ENCODE measurements around the gene PARD3. TPM values are rescaled to one million over a fixed set of nuclear protein-coding genes. Genes with fewer than 3 reads are reported as not detected.
"Not testable (repeated sequence)": the region's sequence is repeated elsewhere in the genome, so short reads cannot be mapped to it uniquely, and the experiment has no call there.

Gene PARD3
- total RNA-seq, 1 experiment from 2014 or later, result 51.7 TPM

DNA sequence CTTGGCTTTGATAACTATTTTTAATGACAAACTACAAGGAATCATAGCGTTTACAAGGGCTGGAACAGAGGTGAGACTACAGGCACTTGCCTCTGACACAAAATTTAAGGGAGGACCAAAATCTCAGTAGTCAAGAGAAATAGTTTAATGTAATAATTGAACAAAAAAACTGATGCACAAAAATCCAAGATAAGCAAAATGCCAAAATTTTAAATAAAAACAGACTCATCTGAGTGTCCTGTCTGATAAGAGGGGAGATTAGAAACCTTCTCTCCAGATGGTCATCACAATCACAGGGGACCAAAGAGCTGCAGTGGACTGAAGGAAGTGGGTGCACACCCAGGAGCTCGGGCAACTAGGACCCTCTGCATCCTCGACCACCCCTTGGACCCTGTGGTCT lies 70.5 kb downstream of the PARD3 start:
- DNase-seq (ENCODE audit: low read depth), result no peak

- peak; percentile 65 for DNase-seq (ENCODE audit: low read depth)
Measured at GRCh38 chr10:34743814-34744213, 71.3 kb downstream of the PARD3 start.

- peak; percentile 35 for DNase-seq (ENCODE audit: low read depth)
Measured at GRCh38 chr10:34742456-34742855, 72.6 kb downstream of the PARD3 start.

DNA sequence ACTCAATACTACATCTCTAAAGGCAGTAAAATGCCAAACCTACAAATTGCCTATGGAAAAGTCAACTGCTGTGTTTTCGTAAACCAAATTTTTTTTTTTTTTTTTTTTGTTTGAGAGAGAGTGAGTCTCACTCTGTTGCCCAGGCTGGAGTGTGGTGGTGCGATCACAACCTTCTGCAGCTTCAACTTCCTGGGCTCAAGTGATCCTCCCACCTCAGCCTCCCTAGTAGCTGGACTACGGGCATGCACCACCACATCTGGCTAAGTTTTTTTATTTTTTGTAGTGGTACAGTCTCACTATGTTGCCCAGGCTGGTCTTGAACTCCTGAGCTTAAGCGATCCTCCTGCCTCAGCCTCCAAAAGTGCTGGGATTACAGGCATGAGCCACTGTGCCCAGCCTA lies 74.0 kb downstream of the PARD3 start:
- DNase-seq (ENCODE audit: low read depth), result not testable (repeated sequence)

GRCh38 chr10:34740321-34740720 lies 74.8 kb downstream of the PARD3 start:
- peak; percentile 66 for DNase-seq (ENCODE audit: low read depth)

- peak; percentile 98 for DNase-seq (ENCODE audit: low read depth)
Measured at GRCh38 chr10:34739915-34740314, 75.2 kb downstream of the PARD3 start.

- no peak for DNase-seq (ENCODE audit: low read depth)
Measured at GRCh38 chr10:34737772-34738169, 77.3 kb downstream of the PARD3 start.

DNA sequence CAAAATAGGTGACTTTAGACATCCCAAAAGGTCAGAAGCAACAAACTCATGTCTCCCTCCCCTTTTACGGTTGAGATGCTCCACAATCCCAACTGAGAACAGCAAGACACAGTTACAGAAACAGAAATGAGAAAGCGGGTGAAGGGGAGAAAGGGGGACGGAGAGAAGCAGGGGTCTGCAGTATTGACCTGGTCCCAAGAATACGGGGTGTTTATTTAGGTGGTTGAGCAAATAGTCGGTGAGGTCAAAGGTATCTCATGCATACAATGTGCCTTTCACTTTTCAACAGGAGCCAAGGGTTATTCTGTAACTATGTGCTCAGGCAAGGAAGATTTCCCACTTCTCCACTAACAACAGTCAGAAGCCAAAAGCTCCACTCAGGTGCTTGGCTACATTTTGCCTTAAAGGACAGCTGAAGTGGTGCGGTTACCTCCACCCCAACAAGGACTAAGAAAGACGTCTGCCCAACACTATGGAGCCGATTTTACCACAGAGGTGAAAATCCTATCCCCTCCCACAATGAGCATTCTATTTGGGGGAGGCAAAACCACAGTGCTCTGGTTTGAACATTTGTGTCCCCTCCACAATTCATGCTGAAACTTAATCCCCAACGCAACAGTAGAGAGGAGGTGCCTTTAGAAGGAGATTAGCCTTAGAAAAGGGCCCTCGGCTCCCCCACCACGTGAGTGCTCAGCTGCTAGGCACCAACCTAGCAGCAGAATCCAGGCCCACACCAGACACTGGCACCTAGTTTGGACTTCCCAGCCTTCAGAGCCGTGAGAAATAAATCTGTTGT lies 77.9 kb downstream of the PARD3 start:
- DNase-seq (ENCODE audit: low read depth), result no peak

- DNase-seq (ENCODE audit: low read depth), result no peak
Measured at GRCh38 chr10:34734918-34735317, 80.2 kb downstream of the PARD3 start.

GRCh38 chr10:34732926-34733325 lies 82.2 kb downstream of the PARD3 start:
- DNase-seq (ENCODE audit: low read depth), result peak; percentile 60

GRCh38 chr10:34731885-34732701 lies 83.0 kb downstream of the PARD3 start:
- DNase-seq (ENCODE audit: low read depth), result peak; percentile 57

DNA sequence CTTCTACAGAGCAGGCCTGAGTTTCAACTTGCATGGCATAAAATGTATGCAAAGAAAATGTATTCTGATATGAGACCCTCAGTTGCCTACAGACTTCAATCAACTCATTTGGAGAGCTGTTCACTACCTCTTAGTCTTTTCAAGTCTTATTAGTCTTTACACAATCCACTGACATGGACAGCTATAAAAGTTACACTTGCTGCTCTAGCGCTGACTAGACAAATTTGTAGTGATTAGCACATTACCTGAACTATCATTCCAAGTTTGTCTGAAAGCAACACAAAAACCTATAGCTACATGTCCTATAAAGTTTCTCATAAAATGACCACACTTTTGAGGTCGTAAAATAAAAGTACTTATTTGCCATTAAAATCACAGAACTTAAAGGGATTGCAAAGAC lies 83.9 kb downstream of the PARD3 start:
- no peak for DNase-seq (ENCODE audit: low read depth)

DNA sequence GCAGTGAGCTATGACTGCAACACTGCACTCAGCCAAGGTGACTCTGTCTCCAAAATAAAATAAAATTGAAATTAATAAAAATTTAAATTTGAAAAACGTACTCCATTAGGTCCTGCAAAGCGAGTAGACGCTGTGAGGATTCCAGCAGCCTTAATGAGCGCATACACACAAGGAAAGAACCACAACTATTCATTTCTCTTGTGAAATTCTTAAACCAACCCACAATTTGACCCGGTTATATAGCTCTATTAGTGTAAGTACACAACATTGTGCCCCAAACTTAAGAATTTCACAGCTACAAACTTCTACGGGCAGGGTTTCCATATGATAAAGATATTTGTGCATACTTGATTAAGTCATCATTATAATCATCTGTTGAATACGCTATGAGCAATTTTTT lies 84.4 kb downstream of the PARD3 start:
- no peak for DNase-seq (ENCODE audit: low read depth)

- no peak for DNase-seq (ENCODE audit: low read depth)
Measured at GRCh38 chr10:34729619-34730018, 85.5 kb downstream of the PARD3 start.

DNA sequence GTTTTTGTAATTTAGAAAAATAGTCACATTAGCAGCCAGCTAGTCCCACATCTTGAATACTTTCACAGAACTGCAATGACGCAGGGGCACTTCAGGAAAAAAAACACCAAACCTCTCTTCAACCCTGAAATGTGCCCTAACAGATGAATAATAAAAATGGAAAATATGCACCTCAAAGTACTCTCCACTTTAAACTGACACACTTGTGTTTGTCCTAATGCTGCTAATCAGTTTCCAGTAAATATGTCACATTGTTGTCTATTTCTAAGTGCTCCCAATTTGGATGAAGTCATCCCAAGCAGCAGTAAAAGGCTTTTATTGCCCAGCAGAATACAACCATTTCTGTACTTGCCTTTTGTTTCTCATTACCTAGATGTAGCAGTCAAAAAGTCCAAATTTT lies 86.7 kb downstream of the PARD3 start:
- no peak for DNase-seq (ENCODE audit: low read depth)

GRCh38 chr10:34727595-34728033 lies 87.5 kb downstream of the PARD3 start:
- DNase-seq (ENCODE audit: low read depth), result no peak

- no peak for DNase-seq (ENCODE audit: low read depth)
Measured at GRCh38 chr10:34726862-34727261, 88.2 kb downstream of the PARD3 start.

- DNase-seq (ENCODE audit: low read depth), result peak; percentile 73
Measured at GRCh38 chr10:34723750-34724149, 91.3 kb downstream of the PARD3 start.

DNA sequence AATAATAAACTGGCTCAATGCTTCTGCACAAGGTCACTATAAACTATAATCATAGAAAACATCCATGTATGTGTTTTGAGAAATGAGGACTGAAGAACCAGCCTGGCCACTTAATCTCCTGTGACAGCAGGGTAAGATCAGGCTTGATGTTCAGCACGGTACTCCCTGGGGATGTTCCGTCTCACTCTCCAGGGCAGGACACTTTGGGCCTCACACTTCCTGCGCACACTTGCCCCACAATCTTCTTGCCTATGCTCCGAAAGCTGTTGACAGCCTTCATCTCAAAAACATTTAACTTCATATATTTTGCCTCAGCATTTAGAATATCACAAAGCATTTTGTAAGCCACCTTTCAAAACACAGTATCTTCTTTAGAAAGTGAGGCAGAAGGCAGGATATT lies 92.7 kb downstream of the PARD3 start:
- no peak for DNase-seq (ENCODE audit: low read depth)

DNA sequence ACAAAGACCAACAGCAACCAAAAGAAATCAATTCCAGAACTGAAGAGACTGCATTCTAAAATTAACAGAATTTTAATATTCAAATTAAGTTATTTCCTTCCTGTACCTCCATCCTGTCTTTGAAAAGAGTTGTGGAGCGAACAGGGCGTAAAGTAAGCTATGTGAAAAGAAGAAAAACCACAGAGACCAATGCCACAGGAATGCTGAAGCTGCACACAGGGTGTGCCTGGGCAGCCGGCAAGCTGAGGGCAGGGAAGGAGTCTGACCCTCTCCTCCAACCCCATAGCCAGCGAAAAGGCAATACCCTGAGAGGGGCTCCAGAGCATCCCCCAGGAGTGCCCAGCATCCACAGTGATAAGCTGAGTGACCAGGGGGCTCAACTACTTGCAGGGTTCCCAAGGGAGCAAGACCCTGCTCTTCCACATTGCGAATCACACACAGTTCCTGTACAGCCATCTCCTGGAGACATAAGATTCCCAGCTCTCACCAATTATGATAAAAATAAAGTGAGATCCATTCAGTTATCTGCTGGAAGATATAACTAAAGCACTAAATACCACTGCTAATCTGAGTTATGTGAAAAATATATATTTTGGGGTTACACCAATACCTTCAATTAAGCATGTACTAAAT lies 93.8 kb downstream of the PARD3 start:
- peak; percentile 83 for DNase-seq (ENCODE audit: low read depth)

DNA sequence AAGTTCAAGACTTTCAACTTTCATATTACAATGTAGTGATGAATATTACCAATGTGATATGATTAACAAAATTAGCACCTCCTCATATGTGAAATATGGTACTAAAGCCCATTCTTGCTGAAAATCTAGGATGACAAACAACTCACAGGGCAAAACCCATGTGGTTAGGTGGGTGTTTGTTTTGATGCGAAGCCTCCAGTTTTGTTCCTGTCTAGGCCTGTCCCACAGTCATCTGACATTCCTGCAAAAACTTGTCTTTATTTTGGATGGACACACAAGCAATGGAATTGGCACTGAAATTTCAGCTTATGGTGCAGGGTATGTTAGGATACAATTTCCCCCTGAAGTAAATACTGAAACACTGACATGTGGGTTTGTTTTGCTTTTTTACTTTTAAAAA lies 95.3 kb downstream of the PARD3 start:
- DNase-seq (ENCODE audit: low read depth), result no peak

- no peak for DNase-seq (ENCODE audit: low read depth)
Measured at GRCh38 chr10:34719328-34719727, 95.8 kb downstream of the PARD3 start.
